T-helper 1 cell (primary cell): ENCODE results near the gene CACUL1.
"Not testable (repeated sequence)": the region's sequence is repeated elsewhere in the genome, so short reads cannot be mapped to it uniquely, and the experiment has no call there.

ENCODE experiments used
- DNase-seq, 5 donors: peaks; one replicate each; pipeline ENCODE4 v3.0.0-alpha.2; 2012 to 2020

The CACUL1 gene

DNA sequence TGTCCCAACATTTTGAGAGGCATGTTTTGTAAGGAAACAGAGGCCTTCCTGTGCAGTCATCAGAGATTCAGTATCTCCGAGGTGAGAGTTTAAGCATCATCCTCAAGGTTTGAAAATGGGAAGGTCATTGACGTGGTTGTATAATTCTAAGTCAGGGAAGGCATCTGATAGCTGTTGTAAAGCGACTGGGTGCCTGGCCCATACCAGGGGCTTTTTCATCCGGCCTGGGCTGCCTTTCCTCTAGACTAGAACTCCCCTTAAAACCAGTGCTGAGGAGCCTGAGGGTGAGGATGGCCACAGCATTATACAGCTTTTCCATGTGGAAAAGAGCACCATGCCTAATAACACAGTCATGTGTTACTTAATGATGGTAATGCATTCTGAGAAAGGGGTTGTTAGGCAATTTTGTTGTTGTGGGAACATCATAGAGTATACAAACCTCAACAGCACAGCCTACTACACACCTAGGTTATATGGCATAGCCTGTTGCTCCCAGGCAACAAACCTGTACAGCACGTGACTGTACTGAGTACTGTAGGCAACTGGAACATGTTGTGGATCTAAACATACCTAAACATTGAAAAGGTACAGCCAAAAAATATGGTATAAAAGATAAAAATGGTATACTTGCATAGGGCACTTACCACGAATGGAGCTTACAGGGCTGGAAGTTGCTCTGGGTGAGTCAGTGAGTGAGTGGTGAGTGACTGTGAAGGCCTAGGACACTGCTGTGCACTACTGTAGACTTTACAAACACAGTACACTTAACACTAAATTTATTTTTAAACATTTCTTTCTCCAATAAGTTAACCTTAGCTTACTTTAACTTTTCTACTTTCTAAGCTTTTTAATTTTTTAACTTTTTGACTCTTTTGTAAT, 13.5 kb upstream of the CACUL1 start:
- DNase-seq, result no peak

DNA sequence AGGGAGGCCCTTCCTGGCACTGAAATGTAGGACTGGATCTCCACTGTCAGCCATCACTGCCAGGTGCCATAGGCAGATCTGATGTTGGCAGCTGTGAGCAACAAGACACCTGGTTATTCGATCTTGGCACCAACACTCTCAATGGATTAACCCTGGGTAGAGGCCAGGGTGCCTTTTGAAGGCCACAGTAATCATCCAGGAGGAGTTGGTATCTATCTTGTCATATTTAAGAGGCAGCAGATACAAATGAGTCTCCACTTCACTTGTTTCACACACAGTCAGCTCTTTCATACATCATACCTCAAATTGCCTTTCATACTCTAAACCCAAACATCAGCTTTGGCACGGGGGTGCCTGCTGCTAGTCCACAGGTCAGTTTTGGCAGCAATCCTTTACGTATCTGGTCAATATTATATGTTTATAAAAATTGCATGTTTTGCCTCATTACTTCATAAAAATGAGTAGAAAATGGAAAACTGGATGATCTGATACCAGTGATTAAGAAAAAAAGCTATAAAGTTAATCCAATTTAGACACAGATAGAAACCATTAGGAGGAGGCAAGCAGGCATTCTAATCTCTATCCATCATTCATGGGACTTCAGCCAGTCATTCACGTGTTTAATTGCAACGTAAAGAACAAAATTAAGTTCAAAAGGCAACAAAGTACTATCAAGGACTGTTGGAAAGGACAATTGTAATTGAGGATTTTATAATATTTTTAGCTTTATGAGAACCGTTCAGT, 12.7 kb upstream of the CACUL1 start:
- no peak for DNase-seq

DNA sequence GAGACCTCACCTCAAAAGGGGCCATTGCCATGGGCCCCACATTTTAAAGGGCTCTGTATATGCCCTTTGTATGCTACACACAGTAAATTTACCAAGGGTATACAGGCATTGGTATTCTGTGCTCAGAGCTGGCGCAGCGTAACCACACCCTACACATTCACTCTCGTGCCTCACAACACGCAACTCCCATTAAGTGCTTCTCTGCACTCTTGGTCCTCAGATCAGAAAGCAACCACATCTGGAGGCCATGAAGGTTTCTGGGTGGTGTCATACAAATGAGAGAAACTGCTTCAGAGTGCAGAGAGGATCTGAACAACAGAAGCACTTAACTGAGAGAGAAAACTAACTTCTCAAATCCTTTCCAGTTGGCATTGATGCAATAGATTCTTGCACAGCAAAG, 9.4 kb upstream of the CACUL1 start:
- DNase-seq, result no peak

DNA sequence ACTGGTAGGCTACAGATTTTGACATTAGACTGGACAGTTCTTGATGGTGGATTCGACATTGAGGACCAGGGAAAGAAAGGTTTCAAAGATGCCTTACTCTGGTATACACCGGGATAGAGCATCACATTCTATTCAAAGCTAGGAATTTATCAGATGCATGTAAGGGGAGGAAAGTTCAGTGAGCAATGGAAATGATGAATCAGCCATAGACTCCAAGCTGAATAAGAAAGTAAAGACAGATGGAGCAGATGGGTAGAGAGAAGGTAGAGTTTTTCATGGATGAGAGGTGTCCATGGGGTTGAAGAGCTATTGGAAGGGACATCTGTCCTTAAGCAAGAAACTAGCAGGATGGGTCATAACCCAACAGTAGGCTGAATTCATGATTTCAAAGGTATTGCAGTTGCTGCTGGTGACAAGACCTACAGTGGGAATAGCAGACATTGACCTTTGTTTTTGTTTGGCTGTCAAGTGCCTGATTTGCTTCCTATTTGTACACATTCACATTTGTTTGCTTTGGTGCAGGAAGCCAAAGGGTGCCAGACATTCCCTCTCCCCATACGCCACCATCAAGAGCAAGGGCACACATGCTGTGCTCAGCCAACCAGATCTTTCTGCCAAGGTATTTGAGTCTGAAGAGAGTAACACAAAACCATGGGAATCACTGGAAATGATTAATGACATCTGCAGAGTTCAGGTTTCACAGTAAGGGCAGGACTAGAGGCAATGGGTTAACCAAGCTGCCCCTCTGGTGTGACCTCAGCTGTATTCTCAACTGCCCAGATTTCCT, 8.6 kb upstream of the CACUL1 start:
- no peak for DNase-seq

DNA sequence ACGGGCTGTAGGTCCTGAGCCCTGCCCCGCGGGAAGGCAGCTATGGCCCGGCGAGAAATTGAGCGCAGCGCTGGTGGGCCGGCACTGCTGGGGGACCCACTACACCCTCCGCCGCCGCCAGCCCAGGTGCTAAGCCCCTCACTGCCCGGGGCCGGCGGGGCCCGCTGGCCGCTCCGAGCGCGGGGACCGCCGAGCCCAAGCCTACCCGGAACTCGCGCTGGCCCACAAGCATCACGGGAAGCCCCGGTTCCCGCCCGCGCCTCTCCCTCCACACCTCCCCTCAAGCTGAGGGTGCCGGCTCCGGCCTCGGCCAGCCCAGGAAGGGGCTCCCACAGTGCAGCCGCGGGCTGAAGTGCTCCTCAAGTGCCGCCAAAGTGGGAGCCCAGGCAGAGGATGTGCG, 5.5 kb upstream of the CACUL1 start:
- DNase-seq, result no peak

DNA sequence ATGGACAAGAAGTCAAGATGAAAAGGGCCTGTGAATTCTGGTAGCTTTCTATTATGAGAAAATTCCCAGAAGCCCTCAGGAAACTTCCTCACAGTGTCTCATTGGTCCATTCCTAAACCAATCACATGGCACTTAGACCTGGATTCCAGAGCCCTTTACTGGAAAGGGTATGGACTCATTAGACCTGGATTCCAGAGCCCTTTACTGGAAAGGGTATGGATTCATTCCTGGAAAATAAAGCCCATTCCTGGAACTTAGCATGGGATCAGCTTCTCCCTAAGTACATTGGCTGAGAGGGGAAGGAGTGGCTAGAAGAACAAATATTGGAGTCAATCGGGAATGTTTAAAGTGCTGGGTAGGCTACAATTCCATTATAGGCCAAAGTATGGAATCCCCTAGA, 3.7 kb upstream of the CACUL1 start:
- no peak for DNase-seq

DNA sequence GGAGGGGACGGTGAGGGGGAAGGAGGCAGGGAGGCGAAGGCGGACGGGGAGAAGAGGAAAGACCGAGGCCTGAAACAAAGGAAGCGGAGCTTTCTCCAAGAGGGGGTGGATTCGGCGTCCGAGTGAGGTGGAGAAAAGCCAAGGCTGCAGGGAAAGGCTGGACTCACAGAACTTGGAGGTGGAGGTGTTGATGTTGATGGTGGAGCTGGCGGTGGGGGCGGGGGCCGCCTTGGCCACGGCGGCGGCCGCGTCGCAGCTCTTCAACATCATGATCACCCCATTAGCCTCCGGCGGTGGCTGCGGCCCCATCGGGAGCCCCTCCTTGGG, 578 bp downstream of the CACUL1 start:
- DNase-seq, result peak in 3 of 5 donors; percentile 23 to 39 (median 25)

DNA sequence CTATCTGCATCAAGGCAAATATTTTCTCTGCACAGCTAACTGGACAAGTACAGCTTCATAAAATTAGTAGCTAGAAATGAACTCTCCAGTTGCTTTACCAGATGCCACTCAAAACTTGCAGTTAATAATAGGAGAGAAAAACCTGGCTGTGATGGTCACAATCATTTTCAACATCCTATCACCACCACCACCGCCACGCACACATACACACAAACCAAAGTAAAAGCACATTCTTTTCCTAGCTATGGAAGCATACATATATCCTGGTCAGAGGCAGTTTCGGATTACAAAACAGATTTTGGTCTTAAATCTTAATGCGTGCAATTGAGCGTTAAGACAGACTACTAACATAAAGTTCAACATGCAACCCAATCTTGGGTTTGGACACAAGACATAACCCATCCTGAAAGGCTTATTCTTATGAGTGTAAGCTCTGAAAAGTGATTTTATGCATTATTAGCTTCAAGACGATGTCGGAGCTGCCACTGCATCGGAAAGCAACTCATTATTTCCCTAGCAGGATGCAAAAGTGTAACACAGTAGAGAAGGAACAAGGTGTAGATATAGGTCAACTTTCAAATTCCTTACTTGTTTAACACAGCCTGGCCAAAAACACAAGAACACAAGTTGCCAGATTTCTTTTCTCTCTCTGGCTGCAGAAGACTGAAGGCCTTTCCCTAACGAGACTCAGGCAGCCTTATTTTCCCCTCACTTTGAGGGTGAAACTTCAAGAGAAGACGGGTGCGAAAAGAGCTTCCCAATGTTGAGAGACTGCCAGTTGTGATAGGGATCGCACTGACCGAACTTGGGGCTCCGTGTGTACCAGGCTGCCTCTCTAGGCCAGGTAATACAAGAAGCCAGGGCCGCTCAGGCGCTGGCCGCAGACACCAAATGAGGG, 1.2 kb downstream of the CACUL1 start:
- DNase-seq, result peak in 2 of 5 donors; percentile 8 to 14

DNA sequence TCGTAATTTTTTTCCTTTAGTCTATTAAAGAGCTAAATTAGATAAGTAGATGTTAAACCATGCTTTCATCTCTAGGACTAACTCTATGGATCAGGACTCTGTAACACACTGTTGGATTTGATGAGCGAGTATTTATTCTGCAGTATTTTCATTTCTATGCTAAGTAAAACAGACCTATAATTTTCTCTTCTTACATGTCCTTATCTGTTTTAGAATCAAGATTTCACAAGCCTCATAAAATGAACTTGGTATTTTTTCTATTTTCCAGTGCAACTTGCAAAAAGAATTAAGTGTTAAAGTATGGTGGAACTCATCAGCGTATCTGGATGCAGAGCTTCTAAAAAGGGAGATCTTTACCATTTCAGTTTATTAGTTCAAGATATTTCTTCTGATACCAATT, 2.4 kb downstream of the CACUL1 start:
- DNase-seq, result no peak

DNA sequence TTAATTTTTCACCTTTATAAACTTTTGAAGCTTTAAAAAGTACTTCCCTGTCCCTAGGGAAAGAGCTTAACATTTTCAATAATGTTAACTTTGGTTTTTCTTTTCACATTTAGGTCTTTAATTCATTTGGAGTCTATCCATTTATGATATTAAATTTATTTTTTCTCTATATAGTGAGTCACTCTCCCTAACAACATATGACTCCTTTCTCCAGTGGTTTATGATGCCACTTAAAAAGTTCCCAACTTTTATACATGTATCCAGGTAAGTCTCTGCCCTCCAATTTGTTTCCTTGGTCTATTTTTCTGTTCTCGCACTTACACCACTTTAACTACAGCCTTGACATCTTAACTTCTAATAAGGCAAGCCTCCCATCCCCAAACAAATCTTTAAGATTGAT, 3.5 kb downstream of the CACUL1 start:
- no peak for DNase-seq

DNA sequence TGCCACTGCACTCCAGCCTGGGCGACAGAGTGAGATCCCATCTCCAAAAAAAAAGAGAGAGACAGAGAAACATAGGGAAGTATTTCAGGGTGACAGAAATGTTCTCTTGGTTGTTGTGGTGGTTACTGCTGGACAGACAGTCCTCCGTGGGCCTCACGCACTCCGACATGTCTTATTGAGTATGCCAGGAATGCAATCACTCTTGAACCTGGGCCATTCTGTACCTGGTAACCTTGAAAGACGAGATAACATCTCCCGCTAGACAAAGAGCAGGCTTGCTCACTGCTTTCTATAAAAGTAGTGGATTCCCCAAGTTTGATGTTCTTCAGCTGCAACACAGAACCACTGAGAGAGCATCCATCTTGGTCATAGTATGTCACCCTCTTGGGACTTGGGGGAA, 6.7 kb downstream of the CACUL1 start:
- DNase-seq, result no peak

DNA sequence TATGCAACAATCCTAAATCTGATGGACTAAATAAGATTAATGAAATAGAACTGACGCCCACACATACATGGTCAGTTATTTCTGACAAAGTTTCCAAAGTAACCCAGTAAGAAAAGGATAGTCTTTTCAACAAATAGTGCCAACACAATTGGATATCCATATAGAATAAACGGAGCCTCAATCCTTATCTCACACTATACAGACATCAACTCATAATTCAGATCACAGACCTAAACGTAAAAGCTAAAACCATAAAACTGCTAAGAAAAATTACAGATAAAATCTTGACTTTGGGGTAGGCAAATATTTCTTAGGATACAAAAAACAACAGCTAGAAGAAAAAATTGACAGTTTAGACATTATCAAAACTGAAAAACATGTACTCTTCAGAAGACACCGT, 8.5 kb downstream of the CACUL1 start:
- no peak for DNase-seq

DNA sequence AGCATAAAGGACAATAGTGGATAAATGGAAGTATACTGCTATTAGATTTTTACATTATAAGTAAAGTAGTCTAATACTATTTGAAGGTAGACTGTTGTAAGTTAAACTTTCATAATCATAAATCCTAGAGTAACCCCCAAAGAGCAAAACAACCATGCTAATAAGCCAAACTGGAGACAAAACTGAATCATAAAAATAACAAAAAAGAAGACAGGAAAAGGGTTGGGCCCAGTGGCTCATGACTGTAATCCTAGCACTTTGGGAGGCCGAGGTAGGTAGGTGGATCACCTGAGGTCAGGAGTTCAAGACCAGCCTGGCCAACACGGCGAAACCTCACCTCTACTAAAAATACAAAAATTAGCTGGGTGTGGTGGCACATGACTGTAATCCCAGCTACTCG, 9.7 kb downstream of the CACUL1 start:
- no peak for DNase-seq

DNA sequence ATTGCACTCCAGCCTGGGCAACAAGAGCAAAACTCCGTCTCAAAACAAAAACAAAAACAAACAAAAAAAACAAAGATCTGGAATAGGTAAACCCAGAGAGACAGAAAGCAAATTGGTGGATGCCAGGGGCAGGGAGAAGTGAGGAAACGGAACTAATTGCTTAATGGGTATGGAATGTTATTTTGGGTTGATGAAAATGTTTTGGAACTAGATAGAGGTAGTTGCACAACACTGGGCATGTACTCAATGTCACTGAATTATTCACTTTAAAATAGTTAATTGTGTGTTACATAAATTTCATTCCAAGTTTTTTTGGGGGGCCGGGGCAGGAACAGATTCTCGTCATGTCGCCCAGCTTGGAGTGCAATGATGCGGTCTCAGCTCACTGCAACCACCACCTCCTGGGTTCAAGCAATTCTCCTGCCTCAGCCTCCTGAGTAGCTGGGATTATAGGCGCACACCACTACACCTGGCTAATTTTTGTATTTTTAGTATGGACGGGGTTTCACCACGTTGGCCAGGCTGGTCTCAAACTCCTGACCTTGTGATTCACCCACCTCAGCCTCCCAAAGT, 10.3 kb downstream of the CACUL1 start:
- DNase-seq, result not testable (repeated sequence)

DNA sequence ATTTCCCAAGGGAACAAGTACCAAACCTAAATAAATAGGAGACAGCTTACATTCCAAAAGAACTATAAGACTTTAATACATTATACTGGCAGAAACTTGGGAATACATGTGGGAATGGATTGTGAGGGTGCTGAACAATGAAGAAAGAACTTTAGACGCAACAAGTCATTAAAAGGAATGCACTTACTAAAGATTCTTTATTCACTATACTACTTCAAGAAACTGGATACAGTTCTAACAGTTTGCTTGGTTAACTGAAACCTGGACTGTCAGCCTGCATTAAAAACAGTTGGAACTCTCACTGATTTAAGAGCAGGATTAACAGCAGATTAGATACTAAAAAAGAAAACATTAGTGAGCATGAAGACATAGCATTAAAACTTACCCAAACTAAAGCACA, 12.0 kb downstream of the CACUL1 start:
- no peak for DNase-seq

DNA sequence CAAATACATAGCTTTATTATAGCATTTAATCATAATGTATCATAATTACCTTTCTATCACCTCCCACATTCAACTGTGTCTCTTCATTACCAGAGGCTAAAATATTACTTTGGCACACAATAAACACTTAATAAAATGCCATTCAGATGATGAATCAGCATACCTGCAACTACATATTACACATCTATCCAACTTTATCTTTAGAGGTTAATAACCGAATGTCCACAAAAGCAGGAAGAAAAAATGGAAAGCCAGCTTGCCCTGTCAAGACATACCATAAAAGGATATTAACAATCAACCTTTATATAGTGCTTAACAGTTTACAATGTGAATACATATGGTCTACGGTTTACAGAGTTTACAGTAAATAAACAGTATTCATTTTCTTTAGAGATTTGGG, 12.7 kb downstream of the CACUL1 start:
- no peak for DNase-seq

DNA sequence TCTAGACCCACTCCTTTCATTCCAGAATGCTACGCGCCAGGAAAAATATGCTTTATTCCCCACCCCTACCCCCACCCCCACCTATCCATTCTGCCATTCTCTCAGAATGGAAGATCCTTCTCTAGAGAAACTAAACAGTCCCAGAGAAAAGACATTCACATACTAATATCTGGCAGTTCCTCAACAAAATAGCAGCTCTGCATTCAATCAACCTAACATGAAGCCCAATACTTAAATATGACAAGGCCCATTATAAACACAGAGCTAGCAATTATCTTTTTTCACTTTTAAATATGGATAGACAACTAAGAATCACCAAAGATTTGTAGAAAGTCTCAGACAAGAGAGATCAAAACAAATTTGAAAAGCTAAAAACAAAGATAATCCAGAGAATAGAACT, 16.4 kb downstream of the CACUL1 start:
- DNase-seq, result no peak

DNA sequence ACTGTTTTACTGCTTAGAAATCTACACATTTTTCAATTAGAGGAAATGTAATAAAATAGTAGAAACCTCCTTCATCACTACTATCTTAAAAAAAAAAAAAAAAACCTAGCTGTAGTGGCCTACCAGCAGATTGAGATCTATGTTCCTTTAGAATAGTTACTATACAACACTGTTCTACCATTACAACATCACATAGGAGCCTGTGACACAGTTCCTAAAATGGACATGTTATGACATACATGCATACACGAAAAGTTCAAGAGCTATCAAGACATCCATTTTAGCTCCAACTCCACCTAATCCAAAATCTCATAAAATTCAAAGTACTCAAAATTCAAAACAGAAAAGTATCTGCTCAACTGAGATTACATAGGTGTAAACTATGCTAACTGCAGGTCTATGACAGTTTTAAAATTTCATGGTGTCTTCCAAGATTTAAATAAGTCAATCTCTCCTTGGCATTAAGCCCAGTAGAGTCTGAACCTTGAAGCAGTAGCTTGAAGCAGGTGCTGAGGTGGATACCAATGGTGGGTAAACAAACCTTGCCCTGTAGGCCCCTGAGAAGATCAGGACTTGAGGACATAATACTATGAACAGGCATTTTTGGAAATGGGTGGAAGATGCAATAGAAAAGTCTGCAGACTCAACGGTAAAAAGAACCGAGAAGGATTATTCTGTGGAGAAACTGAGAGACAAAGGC, 17.0 kb downstream of the CACUL1 start:
- DNase-seq, result no peak

DNA sequence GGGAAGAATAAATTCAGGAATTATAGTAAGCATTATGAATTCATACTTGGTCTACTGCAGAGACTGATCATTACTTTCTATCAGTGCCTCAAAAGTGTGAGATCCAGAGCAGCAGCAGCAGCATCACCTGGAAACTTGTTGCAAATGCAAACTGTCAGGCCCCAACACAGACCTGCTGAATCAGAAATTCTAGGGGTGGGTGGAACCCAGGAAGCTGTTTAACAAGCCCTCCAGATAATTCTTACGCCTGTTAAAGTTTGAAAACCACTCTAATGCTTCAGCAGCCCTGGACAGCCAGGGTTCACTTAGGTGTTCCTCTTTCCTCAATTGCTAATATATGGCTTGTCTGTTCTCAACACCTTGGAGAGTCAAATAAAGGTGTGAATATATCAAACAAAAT, 19.5 kb downstream of the CACUL1 start:
- DNase-seq, result no peak

DNA sequence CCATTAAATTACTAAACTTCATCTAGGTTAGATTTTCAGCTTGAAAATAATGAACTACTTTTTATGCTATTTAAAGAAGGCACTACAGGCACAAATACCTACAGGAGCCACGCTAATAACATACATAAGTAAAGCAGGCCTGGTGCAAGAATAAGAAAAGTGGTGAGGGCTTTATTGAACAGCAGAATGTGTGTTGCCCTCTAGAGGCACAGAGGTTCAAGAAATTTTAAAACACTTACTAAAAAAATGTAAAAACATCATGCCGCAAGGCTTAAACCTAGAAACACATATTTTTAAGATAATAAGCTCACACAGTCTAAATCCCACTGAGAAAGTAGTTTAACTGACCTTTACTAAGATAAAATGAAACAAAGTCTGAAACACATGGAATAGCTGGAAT, 20.3 kb downstream of the CACUL1 start:
- DNase-seq, result no peak
